ENCODE data around the gene CDH4. TPM values are rescaled to one million over a fixed set of nuclear protein-coding genes. Genes with fewer than 3 reads are reported as not detected.

CDH4 gene
- total and polyA plus RNA-seq, 5 donors from 2014 or later: 0.07 to 0.69 (median 0.49) TPM; not detected in 1

GRCh38 chr20:61805781-61806180 is 553.7 kb downstream of the CDH4 start:
- Mint-ChIP-seq H3K4me3 (no peak overlapping the region), H3K27me3 (peaks cover 13% of the 10 kb centered on the region), H3K9me3 (no peaks in the 10 kb centered on the region), H3K27ac (no peak overlapping the region), H3K36me3 (no peaks in the 10 kb centered on the region), H3K4me1 (peaks cover 0 to 6% (median 0%) of the 10 kb centered on the region in 4 donors)
- no peaks in the 10 kb centered on the region for H3K36me3 ChIP-seq (ENCODE audit: control insufficient read depth, insufficient read depth, low read length)
- no peaks in the 10 kb centered on the region for H3K9me3 ChIP-seq (ENCODE audit: control insufficient read depth in 2 of 2, low read length in 2 of 2)
- no peak for ATAC-seq (ENCODE audit: low read depth in 2 of 2)
- no peak for DNase-seq
- H3K4me1 ChIP-seq (ENCODE audit: control insufficient read depth, insufficient read depth, low read length, poor library complexity, severe bottlenecking): no peaks in the 10 kb centered on the region
- H3K27ac ChIP-seq (ENCODE audit: insufficient read depth, low read length, poor library complexity, severe bottlenecking): no peak overlapping the region
- no peaks in the 10 kb centered on the region for H3K27me3 ChIP-seq (ENCODE audit: control insufficient read depth, insufficient read depth, low read length)
- no peak overlapping the region for H3K4me3 ChIP-seq (ENCODE audit: low read depth, low read length)

GRCh38 chr20:61806314-61806713 is 554.3 kb downstream of the CDH4 start:
- Histone ChIP-seq H3K4me1 (ENCODE audit: control insufficient read depth, insufficient read depth, low read length, poor library complexity, severe bottlenecking) (no peaks in the 10 kb centered on the region), H3K9me3 (ENCODE audit: control insufficient read depth in 2 of 2, low read length in 2 of 2) (no peaks in the 10 kb centered on the region), H3K27ac (ENCODE audit: insufficient read depth, low read length, poor library complexity, severe bottlenecking) (no peak overlapping the region), H3K27me3 (ENCODE audit: control insufficient read depth, insufficient read depth, low read length) (no peaks in the 10 kb centered on the region), H3K4me3 (ENCODE audit: low read depth, low read length) (no peak overlapping the region), H3K36me3 (ENCODE audit: control insufficient read depth, insufficient read depth, low read length) (no peaks in the 10 kb centered on the region)
- Mint-ChIP-seq H3K4me1 (peaks cover 0 to 6% (median 0%) of the 10 kb centered on the region in 4 donors), H3K27me3 (peaks cover 13% of the 10 kb centered on the region), H3K4me3 (no peak overlapping the region), H3K36me3 (no peaks in the 10 kb centered on the region), H3K27ac (no peak overlapping the region), H3K9me3 (no peaks in the 10 kb centered on the region)
- DNase-seq: no peak
- no peak for ATAC-seq (ENCODE audit: low read depth in 2 of 2)

- H3K9me3 ChIP-seq (ENCODE audit: control insufficient read depth in 2 of 2, low read length in 2 of 2): no peaks in the 10 kb centered on the region
- H3K36me3 ChIP-seq (ENCODE audit: control insufficient read depth, insufficient read depth, low read length): no peaks in the 10 kb centered on the region
- Mint-ChIP-seq H3K4me3 (no peak overlapping the region), H3K27me3 (peaks cover 10% of the 10 kb centered on the region), H3K9me3 (no peaks in the 10 kb centered on the region), H3K27ac (no peak overlapping the region), H3K36me3 (no peaks in the 10 kb centered on the region), H3K4me1 (peaks cover 0 to 6% (median 0%) of the 10 kb centered on the region in 4 donors)
- no peaks in the 10 kb centered on the region for H3K4me1 ChIP-seq (ENCODE audit: control insufficient read depth, insufficient read depth, low read length, poor library complexity, severe bottlenecking)
- no peak for ATAC-seq (ENCODE audit: low read depth in 2 of 2)
- no peak for DNase-seq
- no peak overlapping the region for H3K27ac ChIP-seq (ENCODE audit: insufficient read depth, low read length, poor library complexity, severe bottlenecking)
- H3K4me3 ChIP-seq (ENCODE audit: low read depth, low read length): no peak overlapping the region
- no peaks in the 10 kb centered on the region for H3K27me3 ChIP-seq (ENCODE audit: control insufficient read depth, insufficient read depth, low read length)
Measured at GRCh38 chr20:61806995-61807394, 554.9 kb downstream of the CDH4 start.

GRCh38 chr20:61807471-61808160 is 555.6 kb downstream of the CDH4 start:
- DNase-seq (no peak), ATAC-seq (ENCODE audit: low read depth in 2 of 2) (no peak)
- Histone ChIP-seq H3K4me1 (ENCODE audit: control insufficient read depth, insufficient read depth, low read length, poor library complexity, severe bottlenecking) (no peaks in the 10 kb centered on the region), H3K9me3 (ENCODE audit: control insufficient read depth in 2 of 2, low read length in 2 of 2) (no peaks in the 10 kb centered on the region), H3K4me3 (ENCODE audit: low read depth, low read length) (no peak overlapping the region), H3K27ac (ENCODE audit: insufficient read depth, low read length, poor library complexity, severe bottlenecking) (no peak overlapping the region), H3K27me3 (ENCODE audit: control insufficient read depth, insufficient read depth, low read length) (no peaks in the 10 kb centered on the region), H3K36me3 (ENCODE audit: control insufficient read depth, insufficient read depth, low read length) (no peaks in the 10 kb centered on the region)
- Mint-ChIP-seq H3K36me3 (no peaks in the 10 kb centered on the region), H3K27ac (peak overlapping the region in 1 of 3 donors; percentile 29), H3K27me3 (peaks cover 8% of the 10 kb centered on the region), H3K4me3 (no peak overlapping the region), H3K4me1 (peaks cover 0 to 6% (median 0%) of the 10 kb centered on the region in 4 donors), H3K9me3 (no peaks in the 10 kb centered on the region)

GRCh38 chr20:61808447-61808846 is 556.4 kb downstream of the CDH4 start:
- H3K27me3 ChIP-seq (ENCODE audit: control insufficient read depth, insufficient read depth, low read length): no peaks in the 10 kb centered on the region
- H3K9me3 Mint-ChIP-seq: no peaks in the 10 kb centered on the region
- H3K9me3 ChIP-seq (ENCODE audit: control insufficient read depth in 2 of 2, low read length in 2 of 2): no peaks in the 10 kb centered on the region

GRCh38 chr20:61809006-61809770 is 557.1 kb downstream of the CDH4 start:
- Histone ChIP-seq H3K27me3 (ENCODE audit: control insufficient read depth, insufficient read depth, low read length) (no peaks in the 10 kb centered on the region), H3K4me1 (ENCODE audit: control insufficient read depth, insufficient read depth, low read length, poor library complexity, severe bottlenecking) (no peaks in the 10 kb centered on the region), H3K4me3 (ENCODE audit: low read depth, low read length) (no peak overlapping the region), H3K9me3 (ENCODE audit: control insufficient read depth in 2 of 2, low read length in 2 of 2) (no peaks in the 10 kb centered on the region), H3K27ac (ENCODE audit: insufficient read depth, low read length, poor library complexity, severe bottlenecking) (no peak overlapping the region), H3K36me3 (ENCODE audit: control insufficient read depth, insufficient read depth, low read length) (no peaks in the 10 kb centered on the region)
- Mint-ChIP-seq H3K27ac (no peak overlapping the region), H3K4me3 (no peak overlapping the region), H3K27me3 (peaks cover 4% of the 10 kb centered on the region), H3K9me3 (peaks cover 0 to 2% (median 0%) of the 10 kb centered on the region in 7 donors), H3K36me3 (no peaks in the 10 kb centered on the region), H3K4me1 (peaks cover 0 to 2% (median 0%) of the 10 kb centered on the region in 4 donors)
- DNase-seq (no peak), ATAC-seq (ENCODE audit: low read depth in 2 of 2) (no peak)

More at GRCh38 chr20:61808447-61808846, 556.4 kb downstream of the CDH4 start:
- Mint-ChIP-seq H3K4me1 (peaks cover 0 to 5% (median 0%) of the 10 kb centered on the region in 4 donors), H3K27me3 (peaks cover 7% of the 10 kb centered on the region), H3K27ac (no peak overlapping the region), H3K4me3 (no peak overlapping the region), H3K36me3 (no peaks in the 10 kb centered on the region)
- DNase-seq (no peak), ATAC-seq (ENCODE audit: low read depth in 2 of 2) (no peak)
- no peaks in the 10 kb centered on the region for H3K36me3 ChIP-seq (ENCODE audit: control insufficient read depth, insufficient read depth, low read length)
- no peak overlapping the region for H3K4me3 ChIP-seq (ENCODE audit: low read depth, low read length)
- H3K27ac ChIP-seq (ENCODE audit: insufficient read depth, low read length, poor library complexity, severe bottlenecking): no peak overlapping the region
- H3K4me1 ChIP-seq (ENCODE audit: control insufficient read depth, insufficient read depth, low read length, poor library complexity, severe bottlenecking): no peaks in the 10 kb centered on the region

- no peak overlapping the region for H3K27ac Mint-ChIP-seq
- no peaks in the 10 kb centered on the region for H3K4me1 Mint-ChIP-seq
- H3K9me3 Mint-ChIP-seq: peaks cover 0 to 2% (median 0%) of the 10 kb centered on the region in 7 donors
- Histone ChIP-seq H3K27ac (ENCODE audit: insufficient read depth, low read length, poor library complexity, severe bottlenecking) (no peak overlapping the region), H3K4me3 (ENCODE audit: low read depth, low read length) (no peak overlapping the region), H3K9me3 (ENCODE audit: control insufficient read depth in 2 of 2, low read length in 2 of 2) (no peaks in the 10 kb centered on the region), H3K36me3 (ENCODE audit: control insufficient read depth, insufficient read depth, low read length) (no peaks in the 10 kb centered on the region), H3K27me3 (ENCODE audit: control insufficient read depth, insufficient read depth, low read length) (no peaks in the 10 kb centered on the region), H3K4me1 (ENCODE audit: control insufficient read depth, insufficient read depth, low read length, poor library complexity, severe bottlenecking) (no peaks in the 10 kb centered on the region)
- DNase-seq (no peak), ATAC-seq (ENCODE audit: low read depth in 2 of 2) (no peak)
- H3K36me3 Mint-ChIP-seq: no peaks in the 10 kb centered on the region
- peaks cover 4% of the 10 kb centered on the region for H3K27me3 Mint-ChIP-seq
- no peak overlapping the region for H3K4me3 Mint-ChIP-seq
Measured at GRCh38 chr20:61810066-61810737, 558.1 kb downstream of the CDH4 start.

Data from CD4-positive, CD25-positive, alpha-beta regulatory T cell (primary cell).